ENCODE measurements around the gene SUZ12.
"Not testable (repeated sequence)": the region's sequence is repeated elsewhere in the genome, so short reads cannot be mapped to it uniquely, and the experiment has no call there.

SUZ12 gene

DNA sequence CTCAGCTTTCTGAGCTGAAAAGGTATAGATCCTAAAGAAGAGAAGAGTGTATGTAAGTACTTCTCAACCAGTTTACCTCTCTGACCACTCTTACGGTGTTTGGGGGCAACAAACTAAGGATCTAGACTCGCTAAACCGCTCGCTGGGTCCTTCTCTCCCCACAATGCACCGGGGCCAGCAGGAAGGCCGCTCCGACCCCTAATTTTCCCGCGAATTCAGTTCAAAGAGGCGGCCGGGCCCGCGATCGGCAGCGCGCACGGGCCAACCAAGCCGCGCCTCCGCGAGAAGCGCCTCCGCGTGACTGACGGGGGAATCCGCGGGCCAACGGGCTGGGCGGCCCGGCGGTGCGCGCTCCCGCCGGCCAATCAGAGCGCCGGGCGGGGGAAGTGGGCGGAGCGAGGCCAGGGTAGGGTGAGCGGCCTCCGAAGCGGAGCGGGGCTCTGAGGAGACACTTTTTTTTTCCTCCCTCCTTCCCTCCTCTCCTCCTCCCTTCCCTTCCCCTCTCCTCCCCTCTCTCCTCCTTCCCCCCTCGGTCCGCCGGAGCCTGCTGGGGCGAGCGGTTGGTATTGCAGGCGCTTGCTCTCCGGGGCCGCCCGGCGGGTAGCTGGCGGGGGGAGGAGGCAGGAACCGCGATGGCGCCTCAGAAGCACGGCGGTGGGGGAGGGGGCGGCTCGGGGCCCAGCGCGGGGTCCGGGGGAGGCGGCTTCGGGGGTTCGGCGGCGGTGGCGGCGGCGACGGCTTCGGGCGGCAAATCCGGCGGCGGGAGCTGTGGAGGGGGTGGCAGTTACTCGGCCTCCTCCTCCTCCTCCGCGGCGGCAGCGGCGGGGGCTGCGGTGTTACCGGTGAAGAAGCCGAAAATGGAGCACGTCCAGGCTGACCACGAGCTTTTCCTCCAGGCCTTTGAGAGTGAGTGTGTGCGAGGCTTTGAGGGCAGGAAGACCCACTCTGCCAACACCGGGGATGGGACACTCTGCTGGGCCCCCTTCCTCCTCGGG is at the start of gene SUZ12:
Gene SUZ12 (plus strand): TSS at position 393 of the 995 bp plus-strand sequence. CDS start 240 bp downstream, at position 633.
- DNase-seq (ENCODE audit: low spot score), result peak; percentile 88

DNA sequence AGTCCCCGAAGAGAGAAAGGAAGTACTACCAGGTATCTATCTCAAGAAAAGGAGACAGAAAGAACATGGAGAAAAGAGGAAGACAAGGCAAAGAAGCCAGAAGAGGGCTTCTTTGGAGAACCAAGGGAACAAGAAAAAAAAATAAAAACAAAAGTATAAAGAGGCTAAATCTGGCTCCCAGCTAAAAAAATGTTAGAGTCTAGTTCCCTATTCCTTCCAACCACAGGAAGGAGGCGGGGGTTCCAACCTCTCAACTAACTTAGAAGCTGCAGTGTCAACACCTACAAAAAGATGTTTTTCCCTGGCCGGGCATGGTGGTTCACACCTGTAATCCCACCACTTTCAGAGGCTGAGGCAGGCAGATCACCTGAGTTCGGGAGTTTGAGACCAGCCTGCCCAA is 48.7 kb upstream of the SUZ12 start:
- no peak for DNase-seq (ENCODE audit: low spot score)

DNA sequence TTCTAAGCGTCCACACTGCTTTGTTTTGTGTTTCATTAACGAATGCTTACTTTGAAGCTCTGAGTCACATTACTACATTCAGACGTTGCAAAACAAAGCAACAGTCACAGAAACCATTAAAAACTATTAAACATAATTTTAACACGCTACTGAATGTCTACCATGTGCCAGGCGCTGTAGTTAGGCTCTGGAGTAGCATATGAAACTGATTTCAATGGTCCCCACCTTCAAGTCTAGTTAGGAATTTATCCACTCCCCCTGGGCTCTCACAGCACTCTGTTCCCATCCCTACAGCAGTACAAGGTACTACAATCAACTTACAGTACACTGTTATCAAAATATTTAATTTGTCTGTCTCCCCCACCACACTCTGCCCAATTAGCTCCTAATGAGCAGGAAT is 35.9 kb upstream of the SUZ12 start:
- no peak for DNase-seq (ENCODE audit: low spot score)

DNA sequence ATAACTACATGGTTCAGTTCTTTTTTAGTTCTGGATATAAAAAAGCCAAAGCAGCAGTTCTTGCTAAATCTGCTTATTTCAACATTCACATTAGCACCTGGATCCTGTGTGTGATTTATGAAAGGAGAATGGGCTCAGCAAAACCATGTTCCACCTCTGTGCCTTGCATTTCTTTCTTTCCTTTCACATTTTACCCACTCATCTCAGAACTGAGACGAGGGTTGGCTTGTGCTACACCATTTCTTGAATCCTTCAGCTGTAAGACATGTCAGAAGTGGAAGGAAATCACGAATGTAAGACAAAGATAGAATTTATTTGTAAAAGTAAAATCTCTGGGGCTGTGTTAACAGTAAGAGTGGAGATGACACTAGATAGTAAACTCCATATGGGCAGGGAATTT is 34.1 kb upstream of the SUZ12 start:
- DNase-seq (ENCODE audit: low spot score), result no peak

DNA sequence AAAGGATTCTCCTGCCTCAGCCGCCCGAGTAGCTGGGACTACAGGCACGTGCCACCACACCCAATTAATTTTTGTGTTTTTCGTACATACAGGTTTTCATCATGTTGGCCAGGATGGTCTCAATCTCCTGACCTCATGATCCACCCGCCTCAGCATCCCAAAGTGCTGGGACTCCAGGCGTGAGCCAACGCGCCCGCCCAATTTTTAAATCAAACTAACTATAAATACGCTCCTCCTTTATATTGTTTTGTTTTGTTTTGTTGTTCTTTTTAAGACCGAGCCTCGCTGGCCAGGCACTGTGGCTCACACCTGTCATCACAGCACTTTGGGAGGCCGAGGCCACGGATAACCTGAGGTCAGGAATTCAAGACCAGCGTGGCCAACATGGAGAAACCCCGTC is 33.4 kb upstream of the SUZ12 start:
- DNase-seq (ENCODE audit: low spot score), result no peak

DNA sequence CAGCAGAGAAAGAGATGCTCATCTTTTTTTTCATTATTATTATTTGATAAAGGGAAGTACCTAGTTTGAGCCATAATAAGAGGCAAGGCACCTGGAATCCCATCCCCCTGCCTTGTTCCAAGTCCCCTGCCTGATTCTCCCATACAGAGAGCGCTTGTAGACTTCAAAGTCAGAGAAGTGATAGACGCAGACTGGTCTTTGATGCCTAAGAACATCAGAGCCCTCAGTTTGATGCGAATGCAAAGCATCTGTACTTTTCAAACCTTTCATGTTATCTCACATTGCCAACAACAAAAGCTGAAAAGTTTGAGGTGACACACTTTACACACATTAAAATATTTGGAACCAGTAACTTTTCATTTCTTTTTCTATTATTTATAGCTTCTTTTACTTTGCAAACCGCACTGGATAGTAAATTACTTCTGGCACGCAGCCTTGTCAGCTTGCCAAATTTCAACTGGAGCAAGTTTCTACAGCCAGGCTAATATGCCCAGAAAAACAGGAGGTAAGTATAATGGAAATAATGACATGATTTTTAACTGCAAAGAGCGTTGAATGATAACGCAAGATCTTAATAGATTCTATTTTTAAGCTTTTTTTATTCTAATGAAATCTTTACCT is 29.4 kb upstream of the SUZ12 start:
- DNase-seq (ENCODE audit: low spot score), result no peak

DNA sequence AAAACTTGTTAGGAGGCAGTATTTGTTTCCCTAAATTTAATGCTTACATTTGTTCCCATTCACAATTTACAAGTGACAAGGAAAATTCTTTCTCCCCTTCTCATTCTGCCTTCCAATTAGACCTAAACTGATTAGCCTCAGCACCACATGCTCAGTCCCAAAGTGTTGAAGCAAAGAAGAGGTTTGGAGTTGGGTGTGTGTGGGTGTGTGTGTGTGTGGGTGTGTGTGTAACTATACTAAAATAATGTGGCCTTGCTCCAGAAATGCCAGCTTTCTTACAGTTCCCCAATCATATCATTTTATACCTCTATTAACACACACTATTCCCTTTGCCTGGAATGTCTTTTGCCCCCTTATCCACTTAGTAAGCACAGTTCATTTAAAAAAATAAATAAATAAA is 28.4 kb upstream of the SUZ12 start:
- DNase-seq (ENCODE audit: low spot score), result no peak

DNA sequence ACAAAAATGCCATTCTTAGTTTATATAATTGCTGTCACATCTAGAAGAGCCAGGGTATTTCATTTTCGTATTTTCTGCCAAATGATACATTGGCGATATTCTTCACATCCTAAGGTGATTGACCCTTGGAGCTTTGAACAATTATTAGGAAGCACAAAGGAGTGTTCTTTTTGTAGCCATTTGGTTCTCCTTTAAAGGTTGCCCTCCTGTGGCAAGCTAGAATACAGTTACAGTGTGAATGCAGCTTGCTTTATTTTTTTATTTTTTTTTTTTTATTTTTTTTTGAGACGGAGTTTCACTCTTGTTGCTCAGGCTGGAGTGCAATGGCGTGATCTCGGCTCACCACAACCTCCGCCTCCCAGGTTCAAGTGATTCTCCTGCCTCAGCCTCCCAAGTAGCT is 24.1 kb upstream of the SUZ12 start:
- peak; percentile 36 for DNase-seq (ENCODE audit: low spot score)

DNA sequence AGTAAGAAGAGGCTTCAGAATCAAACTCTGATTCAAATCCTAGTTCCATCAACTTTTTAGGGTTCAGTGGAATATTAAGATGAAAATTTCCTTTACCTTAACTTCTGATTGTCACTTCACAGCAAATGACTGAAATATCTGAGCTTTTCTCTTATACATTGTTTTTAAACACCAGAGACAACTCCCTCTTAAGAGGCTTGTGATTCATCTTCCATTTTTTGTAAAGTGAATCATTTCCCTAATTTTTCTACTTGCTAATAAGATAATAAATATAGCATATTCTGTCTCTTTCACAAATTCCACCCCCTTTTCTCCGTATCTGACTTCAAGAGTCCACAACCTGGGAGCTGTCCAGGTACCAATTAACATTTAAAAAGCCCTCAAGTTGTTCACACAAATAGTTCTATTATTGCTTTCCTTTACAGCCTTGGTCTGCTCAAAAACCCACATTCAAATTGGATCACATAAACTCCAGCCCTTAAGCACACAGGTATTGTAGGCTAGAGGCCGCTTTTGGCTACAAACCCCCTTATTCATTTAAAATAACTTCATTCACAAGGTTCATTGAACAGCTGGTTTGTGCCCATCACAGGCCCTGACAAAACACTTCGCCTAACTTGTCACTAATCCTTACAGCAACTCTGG is 21.2 kb upstream of the SUZ12 start:
- no peak for DNase-seq (ENCODE audit: low spot score)

DNA sequence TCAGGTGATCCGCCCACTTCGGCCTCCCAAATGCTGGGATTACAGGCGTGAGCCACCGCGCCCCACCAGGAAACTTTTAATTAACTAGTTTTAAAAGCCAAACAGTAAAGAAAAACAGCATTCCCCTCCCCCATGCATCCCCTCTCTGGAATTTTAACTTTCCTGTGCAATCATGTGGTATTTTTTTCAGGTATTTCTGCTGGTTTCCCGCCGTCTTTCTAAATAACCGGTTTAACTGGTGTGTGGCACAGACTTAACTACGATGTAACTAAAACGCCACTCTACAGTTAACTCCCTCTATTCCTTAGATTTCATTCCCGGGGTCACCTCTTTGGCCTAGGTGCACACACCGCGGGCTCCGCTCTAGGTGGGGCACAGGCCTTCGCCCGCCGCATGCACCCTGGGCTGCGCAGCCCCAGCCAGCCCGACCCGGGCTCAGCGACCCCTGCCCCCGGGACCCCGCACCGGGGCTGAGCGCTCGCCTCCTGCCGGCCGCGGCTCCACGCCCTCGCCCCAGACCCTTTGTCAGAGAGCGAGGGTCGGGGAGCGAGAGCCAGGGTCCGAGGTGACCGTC is 20.2 kb upstream of the SUZ12 start:
- no peak for DNase-seq (ENCODE audit: low spot score)

DNA sequence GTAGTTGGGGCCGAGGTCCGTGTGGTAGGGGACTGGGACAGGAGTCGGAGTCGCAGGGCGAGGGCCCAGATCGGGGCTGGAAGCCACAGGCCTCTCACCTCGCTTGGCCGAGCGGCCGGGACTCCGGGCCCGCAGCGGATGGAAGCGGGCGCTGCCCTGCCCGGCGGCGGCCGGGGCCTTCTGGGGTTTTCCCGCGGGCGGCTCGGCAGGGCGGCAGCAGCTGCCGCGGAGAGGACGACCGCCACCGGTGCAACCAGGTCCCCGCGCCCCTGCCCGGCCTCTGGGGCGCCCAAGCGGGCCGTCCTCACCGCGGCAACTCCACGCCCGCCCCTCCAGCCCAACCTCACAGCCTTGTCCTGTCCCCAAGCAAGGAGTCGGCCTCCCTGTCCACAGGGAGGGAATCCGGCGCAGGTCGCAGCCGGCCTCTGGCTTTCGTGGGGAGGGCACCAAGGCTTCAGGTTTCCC is 19.7 kb upstream of the SUZ12 start:
- peak; percentile 47 for DNase-seq (ENCODE audit: low spot score)

DNA sequence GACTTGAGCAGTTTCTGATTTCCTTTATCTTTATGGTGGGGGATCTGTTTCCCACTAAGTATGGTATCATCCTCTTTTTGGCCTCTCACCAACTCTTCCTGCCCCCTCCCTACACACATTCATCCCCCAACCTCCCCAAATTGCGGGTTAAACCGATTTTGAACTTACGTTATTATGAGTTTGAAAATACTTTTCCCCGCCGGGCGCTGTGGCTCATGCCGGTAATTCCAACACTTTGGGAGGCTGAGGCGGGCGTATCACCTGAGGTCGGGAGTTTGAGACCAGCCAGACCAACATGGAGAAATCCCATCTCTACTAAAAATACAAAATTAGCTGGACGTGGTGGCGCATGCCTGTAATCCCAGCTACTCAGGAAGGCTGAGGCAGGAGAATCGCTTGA is 19.1 kb upstream of the SUZ12 start:
- not testable (repeated sequence) for DNase-seq (ENCODE audit: low spot score)

DNA sequence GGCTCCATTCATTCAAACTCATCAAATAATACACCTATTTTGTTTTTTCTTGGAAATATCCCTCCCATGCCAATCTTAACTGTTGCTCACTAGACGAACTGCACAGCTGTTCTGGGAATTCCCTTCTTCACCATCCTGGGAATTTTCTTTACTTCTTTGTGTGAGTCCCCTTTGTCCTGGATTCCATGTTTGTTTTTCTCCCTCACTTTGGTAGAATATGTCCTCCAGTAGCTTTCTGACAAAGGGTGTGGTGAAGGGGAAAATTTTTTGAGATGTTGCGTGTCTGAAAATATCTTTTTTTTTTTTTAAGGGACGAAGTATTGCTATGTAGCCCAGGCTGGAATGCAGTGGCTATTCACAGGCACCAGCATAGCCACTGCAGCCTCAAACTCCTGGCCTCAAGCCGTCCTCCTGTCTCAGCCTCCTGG is 18.1 kb upstream of the SUZ12 start:
- no peak for DNase-seq (ENCODE audit: low spot score)

DNA sequence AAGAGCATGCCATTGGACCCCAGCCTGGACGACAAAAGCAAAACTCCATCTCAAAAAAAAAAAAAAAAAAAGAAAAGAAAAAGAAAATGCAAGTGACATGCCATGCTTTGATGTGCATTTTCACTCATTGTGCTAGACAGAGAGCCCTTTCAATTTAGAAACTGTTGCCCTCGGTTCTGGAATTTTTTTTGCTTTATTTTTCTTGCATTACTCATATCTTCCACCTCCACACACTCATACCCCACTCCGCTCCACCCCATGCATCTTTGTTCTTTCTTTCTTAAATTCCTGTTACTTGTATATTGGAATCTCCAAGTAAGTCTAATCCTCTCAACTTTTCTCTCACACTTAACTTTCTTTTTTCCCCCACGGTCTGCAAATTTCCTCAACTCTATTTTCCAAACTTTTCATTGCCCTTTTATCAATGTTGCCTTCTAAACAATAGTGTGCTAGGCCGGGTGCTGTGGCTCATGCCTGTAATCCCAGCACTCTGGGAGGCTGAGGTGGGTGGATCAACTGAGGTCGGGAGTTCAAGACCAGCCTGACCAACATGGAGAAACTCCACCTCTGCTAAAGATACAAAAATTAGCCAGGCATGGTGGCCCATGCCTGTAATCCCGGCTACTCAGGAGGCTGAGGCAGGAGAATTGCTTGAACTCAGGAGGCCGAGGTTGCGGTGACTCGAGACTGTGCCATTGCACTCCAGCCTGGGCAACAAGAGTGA is 16.8 kb upstream of the SUZ12 start:
- no peak for DNase-seq (ENCODE audit: low spot score)

DNA sequence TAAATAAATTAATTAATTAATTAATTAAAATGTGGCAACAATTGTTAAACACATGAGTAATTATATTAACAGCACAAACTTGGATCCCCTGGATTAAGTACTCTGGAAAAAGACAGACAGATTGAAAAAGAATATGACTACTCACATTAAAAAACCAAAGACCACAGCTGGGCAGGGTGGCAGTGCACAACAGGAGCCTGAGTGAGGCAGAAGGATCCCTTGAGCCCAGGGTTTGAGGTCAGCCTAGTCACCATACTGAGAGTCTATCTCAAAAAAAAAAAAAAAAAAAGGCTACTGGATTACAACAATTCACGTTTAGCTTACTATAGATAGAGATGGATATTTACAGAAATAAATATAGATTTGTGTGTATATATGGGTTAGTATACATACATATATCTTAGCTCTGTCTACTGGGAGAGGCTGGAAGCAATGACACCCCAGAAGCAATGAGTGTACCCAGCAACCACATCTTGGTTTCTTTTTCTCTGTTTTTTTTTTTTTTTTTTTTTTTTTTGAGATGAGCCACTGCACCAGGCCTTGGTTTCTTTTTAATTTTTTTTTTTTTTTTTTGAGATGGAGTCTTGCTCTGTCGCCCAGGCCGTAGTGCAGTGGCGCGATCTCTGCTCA is 10.6 kb upstream of the SUZ12 start:
- DNase-seq (ENCODE audit: low spot score), result no peak

DNA sequence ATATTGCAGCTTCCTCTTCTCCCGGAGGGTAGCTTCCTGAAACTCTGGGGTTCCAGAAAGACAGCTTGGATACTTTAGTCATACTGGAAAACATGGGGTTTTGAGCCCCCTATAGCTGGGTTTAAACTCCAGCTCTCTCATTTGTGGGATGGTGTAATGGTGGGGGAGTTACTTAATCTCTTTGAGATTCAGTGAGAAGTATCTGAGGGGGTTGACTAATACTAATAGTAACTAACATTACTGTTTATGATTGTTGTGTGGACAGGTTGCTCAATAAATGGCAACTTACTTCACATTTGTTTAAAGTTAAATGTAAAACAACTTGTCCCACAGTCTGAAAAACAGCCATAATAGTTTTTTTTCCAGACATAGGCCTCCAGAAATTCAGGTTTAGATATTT is 5.1 kb upstream of the SUZ12 start:
- no peak for DNase-seq (ENCODE audit: low spot score)

DNA sequence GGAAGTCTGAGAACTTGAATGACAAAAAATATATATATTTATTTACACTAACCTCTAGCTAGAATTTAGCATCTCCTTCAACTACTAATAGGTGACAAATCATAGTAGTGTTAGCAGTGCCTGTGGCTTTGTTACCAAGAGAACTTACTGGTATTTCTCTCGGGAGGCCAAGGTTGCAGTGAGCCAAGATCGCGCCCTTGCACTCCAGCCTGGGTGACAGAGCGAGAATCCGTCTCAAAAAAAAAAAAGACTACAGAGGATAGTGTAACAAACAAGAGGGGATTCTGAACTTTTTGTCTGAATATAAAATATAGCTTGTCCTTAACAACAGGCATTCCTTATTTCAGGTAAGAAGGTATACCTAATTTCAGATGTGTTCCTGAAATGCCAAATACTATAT is 1.3 kb upstream of the SUZ12 start:
- no peak for DNase-seq (ENCODE audit: low spot score)

DNA sequence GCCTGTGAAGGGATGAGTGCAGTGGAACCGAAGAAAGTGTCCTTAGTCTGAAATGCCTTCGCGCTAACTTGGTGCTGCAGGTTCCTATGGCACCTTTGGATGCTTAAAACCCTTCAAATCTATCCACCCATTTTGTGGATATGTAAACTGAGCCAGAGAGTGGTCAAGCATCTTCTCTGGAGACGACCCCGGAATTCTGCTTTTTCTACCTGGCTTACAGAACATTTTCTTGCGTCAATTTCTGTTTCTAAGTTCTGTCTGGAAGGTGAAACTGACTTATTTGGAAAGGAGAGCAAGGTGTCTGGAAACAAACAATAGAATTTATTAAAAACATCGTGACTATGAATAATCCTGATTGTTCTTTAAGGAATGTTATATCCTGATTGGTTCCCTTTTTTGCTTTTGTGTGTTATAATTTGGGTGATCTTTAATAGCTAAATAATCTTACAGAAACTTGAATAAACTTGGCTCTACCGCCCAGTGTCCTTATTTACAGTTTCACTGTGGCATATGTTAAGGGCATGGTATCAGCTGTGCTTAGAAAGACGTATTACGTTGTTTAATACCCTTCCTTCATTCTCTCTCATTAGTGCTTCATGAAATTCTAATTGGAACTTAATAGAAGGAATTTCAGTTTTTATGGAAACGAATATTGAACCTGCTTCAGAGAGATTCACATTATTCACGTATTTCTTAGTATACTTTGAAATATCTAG is 1.3 kb downstream of the SUZ12 start:
- DNase-seq (ENCODE audit: low spot score), result not testable (repeated sequence)

DNA sequence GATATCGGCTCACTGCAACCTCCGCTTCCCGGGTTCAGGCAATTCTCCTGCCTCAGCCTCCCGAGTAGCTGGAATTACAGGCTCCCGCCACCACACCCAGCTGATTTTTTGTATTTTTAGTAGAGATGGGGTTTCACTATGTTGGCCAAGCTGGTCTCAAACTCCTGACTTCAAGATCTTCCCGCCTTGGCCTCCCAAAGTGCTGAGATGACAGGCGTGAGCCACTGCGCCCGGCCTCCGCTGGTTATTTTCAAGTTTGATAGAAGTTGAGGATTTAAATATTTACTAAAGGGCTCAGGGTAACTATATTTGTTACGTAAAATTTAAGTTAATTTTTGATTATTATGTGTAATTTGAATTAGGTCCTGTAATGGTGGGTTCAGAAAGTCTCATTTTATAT is 5.1 kb downstream of the SUZ12 start:
- DNase-seq (ENCODE audit: low spot score), result not testable (repeated sequence)

DNA sequence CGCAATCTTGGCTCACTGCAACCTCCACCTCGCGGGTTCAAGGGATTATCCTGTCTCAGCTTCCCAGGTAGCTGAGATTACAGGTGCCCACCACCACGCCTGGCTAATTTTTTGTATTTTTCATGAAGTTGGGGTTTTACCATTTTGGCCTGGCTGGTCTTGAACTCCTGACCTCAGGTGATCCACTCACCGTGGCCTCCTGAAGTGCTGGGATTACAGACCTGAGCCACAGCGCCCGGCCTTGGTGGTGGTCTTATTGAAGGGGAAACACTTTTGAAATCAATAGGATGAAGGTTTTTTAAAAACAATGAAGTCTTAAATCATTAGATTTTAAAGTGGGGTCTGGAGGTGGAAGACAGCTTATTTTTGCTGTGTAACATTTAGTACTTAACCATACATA is 5.6 kb downstream of the SUZ12 start:
- DNase-seq (ENCODE audit: low spot score), result not testable (repeated sequence)

DNA sequence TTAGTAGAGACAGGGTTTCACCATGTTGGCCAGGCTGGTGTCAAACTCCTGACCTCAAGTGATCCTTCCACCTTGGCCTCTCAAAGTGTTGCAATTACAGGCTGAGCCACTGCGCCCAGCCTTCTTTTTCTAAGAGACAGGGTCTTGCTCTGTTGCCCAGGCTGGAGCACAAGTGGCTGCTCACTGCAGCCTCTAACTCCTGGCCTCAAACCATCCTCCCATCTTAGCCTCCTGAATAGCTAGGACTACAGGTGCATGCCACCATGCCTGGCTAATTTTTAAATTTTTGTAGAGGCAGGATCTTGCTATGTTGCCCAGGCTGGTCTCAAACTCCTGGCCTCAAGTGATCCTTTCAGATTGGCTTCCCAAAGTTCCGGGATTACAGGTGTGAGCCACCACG is 15.1 kb downstream of the SUZ12 start:
- not testable (repeated sequence) for DNase-seq (ENCODE audit: low spot score)

All from D341Med (cell line).